ENCODE data around the gene TTC9C. TPM values are rescaled to one million over a fixed set of nuclear protein-coding genes. Genes with fewer than 3 reads are reported as not detected.

TTC9C gene
- total RNA-seq, 4 donors from 2014 or later: 6.7 to 27.0 (median 17.0) TPM

DNA sequence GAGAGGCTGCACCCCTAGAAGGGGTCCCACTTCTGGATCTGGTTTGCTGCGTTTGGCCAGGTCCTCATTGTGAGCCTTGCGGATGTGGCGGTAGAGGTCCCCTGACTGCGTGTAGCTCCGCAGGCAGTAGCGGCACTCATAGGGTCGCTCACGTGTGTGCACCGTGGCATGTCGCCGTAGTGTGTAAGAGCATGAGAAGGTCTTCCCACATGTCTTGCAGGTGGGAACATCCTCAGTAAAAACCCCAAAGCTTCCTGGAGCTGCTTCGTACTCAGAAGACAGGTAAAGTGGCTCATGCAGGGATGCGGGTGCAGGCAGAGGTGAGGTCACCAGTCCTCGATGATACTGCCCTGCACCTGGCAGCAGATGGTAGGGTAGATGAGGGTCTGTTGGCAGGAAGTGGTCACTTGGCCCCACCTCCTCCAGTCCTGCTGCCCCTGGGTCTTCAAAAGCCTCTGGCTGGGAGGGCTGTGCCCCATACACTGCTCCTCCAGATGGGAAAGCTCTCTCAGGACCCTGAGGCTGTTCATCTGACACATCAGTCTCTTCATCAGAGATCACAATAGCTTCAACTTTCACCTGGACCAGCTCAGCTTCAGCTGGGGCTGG is 24.0 kb downstream of the TTC9C start:
- no peak for DNase-seq
- in situ Hi-C loops (cut with MboI; ENCODE audit: low pct_ligation_motif_present in 1 of 4, low pct_unique_long_range_greater_than_20kb in 1 of 4, low sequenced_read_pairs in 3 of 4): no loop called here
- WGBS, 2 donors (ENCODE audit: low coverage in 1 of 2): 98% methylated on average over 14 of the region's 14 CpGs; no CpG with 5 or more reads in 1 of the 2 donors
- intact Hi-C loops (cut with DNase I; ENCODE audit: low total_unique reads): no loop called here
- Histone ChIP-seq H3K27me3 (no peaks in the 10 kb centered on the region), H3K36me3 (peaks cover 0 to 4% (median 0%) of the 10 kb centered on the region in 4 donors), H3K9me3 (no peaks in the 10 kb centered on the region), H3K4me3 (no peak overlapping the region), H3K4me1 (peaks cover 0 to 35% (median 15%) of the 10 kb centered on the region in 4 donors), H3K27ac (peak overlapping the region in 1 of 4 donors; percentile 86)
- TF ChIP-seq POLR2AphosphoS5 (IDR thresholded peaks at IDR 0.05) (no peak), EP300 (IDR thresholded peaks at IDR 0.05; ENCODE audit: low read depth) (no peak), POLR2A (IDR thresholded peaks at IDR 0.05) (no peak)
- TF ChIP-seq, protein P1, sequence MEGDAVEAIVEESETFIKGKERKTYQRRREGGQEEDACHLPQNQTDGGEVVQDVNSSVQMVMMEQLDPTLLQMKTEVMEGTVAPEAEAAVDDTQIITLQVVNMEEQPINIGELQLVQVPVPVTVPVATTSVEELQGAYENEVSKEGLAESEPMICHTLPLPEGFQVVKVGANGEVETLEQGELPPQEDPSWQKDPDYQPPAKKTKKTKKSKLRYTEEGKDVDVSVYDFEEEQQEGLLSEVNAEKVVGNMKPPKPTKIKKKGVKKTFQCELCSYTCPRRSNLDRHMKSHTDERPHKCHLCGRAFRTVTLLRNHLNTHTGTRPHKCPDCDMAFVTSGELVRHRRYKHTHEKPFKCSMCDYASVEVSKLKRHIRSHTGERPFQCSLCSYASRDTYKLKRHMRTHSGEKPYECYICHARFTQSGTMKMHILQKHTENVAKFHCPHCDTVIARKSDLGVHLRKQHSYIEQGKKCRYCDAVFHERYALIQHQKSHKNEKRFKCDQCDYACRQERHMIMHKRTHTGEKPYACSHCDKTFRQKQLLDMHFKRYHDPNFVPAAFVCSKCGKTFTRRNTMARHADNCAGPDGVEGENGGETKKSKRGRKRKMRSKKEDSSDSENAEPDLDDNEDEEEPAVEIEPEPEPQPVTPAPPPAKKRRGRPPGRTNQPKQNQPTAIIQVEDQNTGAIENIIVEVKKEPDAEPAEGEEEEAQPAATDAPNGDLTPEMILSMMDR (IDR thresholded peaks at IDR 0.05): no peak

DNA sequence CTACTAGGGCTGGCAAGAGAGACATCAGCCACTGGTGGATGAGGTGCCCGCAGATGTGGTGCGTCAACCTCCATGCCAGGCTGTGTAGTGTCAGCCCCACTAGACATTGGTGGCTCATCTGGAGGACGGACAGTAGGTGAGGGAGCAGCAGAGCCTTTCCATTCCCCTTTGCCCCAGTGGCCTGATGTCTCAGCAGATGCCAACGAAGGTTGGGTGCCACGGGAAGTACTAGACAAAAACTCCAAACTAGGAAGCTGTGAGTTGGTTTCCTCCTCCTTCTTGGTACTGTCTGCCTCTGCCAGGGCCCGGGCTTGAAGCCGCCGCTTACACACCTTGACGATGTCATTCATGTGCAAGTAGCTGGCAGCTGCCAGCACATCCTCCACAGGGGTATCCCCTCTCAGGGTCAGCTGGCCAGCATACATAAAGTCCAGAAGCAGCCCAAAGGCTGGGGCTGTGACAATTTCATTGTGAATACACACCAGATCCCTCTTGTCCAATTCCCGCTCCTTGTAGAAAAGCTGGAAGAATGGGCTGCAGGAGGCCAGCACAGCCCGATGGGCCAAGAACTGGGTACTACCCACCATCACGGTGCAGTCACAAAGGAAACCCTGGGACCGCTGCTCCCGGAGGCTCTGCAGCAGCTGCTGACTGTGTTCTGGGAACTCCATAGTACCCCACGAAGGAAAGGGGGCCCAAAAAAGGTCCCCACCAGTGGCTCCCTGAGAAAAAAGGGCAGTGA is 24.9 kb downstream of the TTC9C start:
- no peaks in the 10 kb centered on the region for H3K27me3 ChIP-seq
- in situ Hi-C loops (cut with MboI; ENCODE audit: low pct_ligation_motif_present in 1 of 4, low pct_unique_long_range_greater_than_20kb in 1 of 4, low sequenced_read_pairs in 3 of 4): no loop called here
- no peaks in the 10 kb centered on the region for H3K9me3 ChIP-seq
- DNase-seq: no peak
- peak overlapping the region; percentile 83 to 95 (median 90) for H3K27ac ChIP-seq
- H3K4me3 ChIP-seq: peak overlapping the region; percentile 58 to 71 (median 62)
- WGBS, 2 donors (ENCODE audit: low coverage in 1 of 2): 65 to 80% methylated on average over 4 to 15 of the region's 15 CpGs
- TF ChIP-seq EP300 (IDR thresholded peaks at IDR 0.05; ENCODE audit: low read depth): no peak
- intact Hi-C loops (cut with DNase I; ENCODE audit: low total_unique reads): no loop called here
- H3K4me1 ChIP-seq: peaks cover 0 to 35% (median 15%) of the 10 kb centered on the region in 4 donors
- H3K36me3 ChIP-seq: peaks cover 0 to 4% (median 0%) of the 10 kb centered on the region in 4 donors

- Histone ChIP-seq H3K9me3 (no peaks in the 10 kb centered on the region), H3K4me3 (peak within 1 kb of the TSS; percentile 58 to 71 (median 62)), H3K27me3 (no peaks in the 10 kb centered on the region), H3K36me3 (peaks cover 0 to 4% (median 0%) of the 10 kb centered on the region in 4 donors), H3K27ac (peak within 1 kb of the TSS; percentile 83 to 95 (median 90)), H3K4me1 (peaks cover 0 to 35% (median 15%) of the 10 kb centered on the region in 4 donors)
- TF ChIP-seq POLR2AphosphoS5 (IDR thresholded peaks at IDR 0.05) (peak; percentile 74 to 90 (median 90)), POLR2A (IDR thresholded peaks at IDR 0.05) (peak; percentile 94), EP300 (IDR thresholded peaks at IDR 0.05; ENCODE audit: low read depth) (no peak)
- TF ChIP-seq, protein P1 (IDR thresholded peaks at IDR 0.05): peak in 2 of 5 experiments; percentile 49 to 67
- WGBS, 2 donors (ENCODE audit: low coverage in 1 of 2): 0 to 1% methylated on average over 9 to 47 of the region's 47 CpGs
- intact Hi-C loops (cut with DNase I; ENCODE audit: low total_unique reads) (no loop called here), in situ Hi-C loops (cut with MboI; ENCODE audit: low pct_ligation_motif_present in 1 of 4, low pct_unique_long_range_greater_than_20kb in 1 of 4, low sequenced_read_pairs in 3 of 4) (no loop called here)
- peak; percentile 98 for DNase-seq
Observed at GRCh38 chr11:62753736-62754603, 25.7 kb downstream of the TTC9C start, which contains the start of gene ZBTB3. Gene ZBTB3, minus strand, starts transcription at chr11:62754160. Its CDS starts 496 bp downstream, at chr11:62753664.

GRCh38 chr11:62755086-62755615 is 26.9 kb downstream of the TTC9C start:
- WGBS, 2 donors (ENCODE audit: low coverage in 1 of 2): 65% methylated on average over 10 of the region's 10 CpGs; no CpG with 5 or more reads in 1 of the 2 donors
- no peaks in the 10 kb centered on the region for H3K27me3 ChIP-seq
- peaks cover 0 to 34% (median 15%) of the 10 kb centered on the region in 4 donors for H3K4me1 ChIP-seq
- intact Hi-C loops (cut with DNase I; ENCODE audit: low total_unique reads) (no loop called here), in situ Hi-C loops (cut with MboI; ENCODE audit: low pct_ligation_motif_present in 1 of 4, low pct_unique_long_range_greater_than_20kb in 1 of 4, low sequenced_read_pairs in 3 of 4) (no loop called here)
- no peak for DNase-seq
- TF ChIP-seq EP300 (IDR thresholded peaks at IDR 0.05; ENCODE audit: low read depth): no peak
- peaks cover 0 to 4% (median 0%) of the 10 kb centered on the region in 4 donors for H3K36me3 ChIP-seq
- no peak overlapping the region for H3K4me3 ChIP-seq
- H3K9me3 ChIP-seq: no peaks in the 10 kb centered on the region
- no peak overlapping the region for H3K27ac ChIP-seq

All from transverse colon (tissue), 4 donors.